Transverse colon (tissue), 4 donors: ENCODE results near the gene SMIM1. TPM values are rescaled to one million over a fixed set of nuclear protein-coding genes. Genes with fewer than 3 reads are reported as not detected.

ENCODE experiments used
- DNase-seq: peaks from one replicate; pipeline ENCODE4 v3.0.0-alpha.2; 2019
- H3K27ac ChIP-seq, 4 donors: fragments of 200-600 bp; sonication (generic); 2 replicates each; pipeline ENCODE4 v1.5.1; 2016 to 2018; ENCODE audit warnings: inconsistent platforms in 4 of 4
- H3K27me3 ChIP-seq: fragments of 200-600 bp; sonication (generic); 2 replicates; pipeline ENCODE4 v1.5.1; 2017; ENCODE audit warnings: inconsistent platforms
- H3K36me3 ChIP-seq, 4 donors: fragments of 200-600 bp; sonication (generic); 2 replicates each; pipeline ENCODE4 v1.5.1; 2017 to 2019; ENCODE audit warnings: inconsistent platforms in 4 of 4
- H3K4me1 ChIP-seq, 4 donors: fragments of 200-600 bp; sonication (generic); 2 replicates each; pipeline ENCODE4 v1.5.1; 2017 to 2020; ENCODE audit warnings: inconsistent platforms in 4 of 4
- H3K4me3 ChIP-seq, 4 donors: fragments of 200-600 bp; sonication (generic); 1 replicate in 1 of 4; 2 replicates in 3 of 4; pipeline versions ENCODE4 v1.5.1 to v1.6.1; 2017 to 2019; ENCODE audit warnings: inconsistent platforms in 4 of 4
- H3K9me3 ChIP-seq, 2 donors: fragments of 200-600 bp; sonication (generic); 2 replicates each; pipeline ENCODE4 v1.5.1; 2017 to 2019; ENCODE audit warnings: inconsistent platforms in 2 of 2
- CTCF ChIP-seq, 5 experiments: fragments of 200-600 bp in 3 of 5; fragments of 450-650 bp in 2 of 5; sonication (generic) in 3 of 5; IDR thresholded peaks; 1 replicate in 2 of 5; 2 replicates in 3 of 5; pipeline ENCODE4 v1.5.1; 2016 to 2017; ENCODE audit warnings: antibody characterized with exemption in 5 of 5, inconsistent platforms in 3 of 5, mild to moderate bottlenecking in 2 of 5, moderate library complexity in 1 of 5
- EP300 ChIP-seq: sonication (generic); formaldehyde crosslinking; IDR thresholded peaks from one replicate; pipeline ENCODE4 v1.6.1; 2017; ENCODE audit warnings: antibody characterized with exemption, low read depth
- POLR2A ChIP-seq: fragments of 450-650 bp; IDR thresholded peaks from one replicate; pipeline ENCODE4 v1.6.1; 2016; ENCODE audit warnings: antibody characterized with exemption, mild to moderate bottlenecking, moderate library complexity
- POLR2AphosphoS5 ChIP-seq, 3 donors: sonication (generic); formaldehyde crosslinking; IDR thresholded peaks; one replicate each; pipeline ENCODE4 v1.6.1; 2016; ENCODE audit warnings: antibody characterized with exemption in 3 of 3
- WGBS, 2 donors: methylation state at CpG; one replicate each; pipeline ENCODE4 v1.1.5; 2018; ENCODE audit warnings: low coverage in 1 of 2; 5-methylcytosine and 5-hydroxymethylcytosine counted together
- in situ Hi-C, 4 donors: fragments of 200-750 bp; cut with MboI; loops; one replicate each; pipeline versions ENCODE4 v1.15.0 to v1.15.1; 2017; ENCODE audit warnings: low sequenced_read_pairs in 3 of 4, low pct_ligation_motif_present in 1 of 4, low pct_unique_long_range_greater_than_20kb in 1 of 4
- intact Hi-C: fragments of 100-400 bp; cut with DNase I; formaldehyde crosslinking; loops from one replicate; pipeline ENCODE4 v1.15.1; 2023; ENCODE audit warnings: low total_unique reads
- total RNA-seq, 4 donors: library from RNA; depleted of rRNA; stranded (reverse); fragments of >200 nt; gene quantifications; one replicate each; pipeline ENCODE4 v1.1.0, GENCODE V29; 2016

Gene SMIM1
- total RNA-seq, 4 donors from 2014 or later, result not detected

GRCh38 chr1:3733094-3733882 lies 39.3 kb upstream of the SMIM1 start:
- WGBS, 2 donors, result 78% methylated on average over 29 of the region's 29 CpGs; no CpG with 5 or more reads in 1 of the 2 donors
- Histone ChIP-seq H3K4me1 (no peaks in the 10 kb centered on the region), H3K36me3 (no peaks in the 10 kb centered on the region), H3K27ac (no peak overlapping the region), H3K9me3 (no peaks in the 10 kb centered on the region), H3K4me3 (no peak overlapping the region), H3K27me3 (peaks cover 18% of the 10 kb centered on the region)
- intact Hi-C loops, result no loop called here
- TF ChIP-seq POLR2AphosphoS5 (IDR thresholded peaks at IDR 0.05) (no peak), EP300 (no peak), POLR2A (no peak), CTCF (IDR thresholded peaks at IDR 0.05) (no peak)
- in situ Hi-C loops, result no loop called here
- no peak for DNase-seq

GRCh38 chr1:3733883-3734589 lies 38.5 kb upstream of the SMIM1 start:
- no peaks in the 10 kb centered on the region for H3K36me3 ChIP-seq
- TF ChIP-seq POLR2A (no peak), POLR2AphosphoS5 (IDR thresholded peaks at IDR 0.05) (no peak), EP300 (no peak), CTCF (IDR thresholded peaks at IDR 0.05) (no peak)
- H3K27ac ChIP-seq, result no peak overlapping the region
- DNase-seq, result no peak
- no peak overlapping the region for H3K4me3 ChIP-seq
- peaks cover 18% of the 10 kb centered on the region for H3K27me3 ChIP-seq
- no peaks in the 10 kb centered on the region for H3K9me3 ChIP-seq
- WGBS, 2 donors, result 60 to 75% methylated on average over 1 to 10 of the region's 17 CpGs
- intact Hi-C loops (no loop called here), in situ Hi-C loops (no loop called here)
- H3K4me1 ChIP-seq, result no peaks in the 10 kb centered on the region

GRCh38 chr1:3734602-3735001 lies 37.9 kb upstream of the SMIM1 start:
- intact Hi-C loops (no loop called here), in situ Hi-C loops (no loop called here)
- no peak for DNase-seq
- H3K4me3 ChIP-seq, result no peak overlapping the region
- WGBS, 2 donors, result 87% methylated on average over 16 of the region's 16 CpGs; no CpG with 5 or more reads in 1 of the 2 donors
- H3K27me3 ChIP-seq, result peaks cover 18% of the 10 kb centered on the region
- no peaks in the 10 kb centered on the region for H3K36me3 ChIP-seq
- no peaks in the 10 kb centered on the region for H3K9me3 ChIP-seq
- no peak for TF ChIP-seq EP300
- no peak for TF ChIP-seq POLR2AphosphoS5 (IDR thresholded peaks at IDR 0.05)
- TF ChIP-seq CTCF (IDR thresholded peaks at IDR 0.05), result no peak
- no peak for TF ChIP-seq POLR2A
- H3K27ac ChIP-seq, result no peak overlapping the region
- no peaks in the 10 kb centered on the region for H3K4me1 ChIP-seq

- Histone ChIP-seq H3K9me3 (no peaks in the 10 kb centered on the region), H3K4me3 (no peak overlapping the region), H3K36me3 (no peaks in the 10 kb centered on the region), H3K27me3 (peaks cover 18% of the 10 kb centered on the region), H3K4me1 (no peaks in the 10 kb centered on the region), H3K27ac (no peak overlapping the region)
- intact Hi-C loops, result no loop called here
- in situ Hi-C loops, result no loop called here
- 85 to 100% methylated on average over 1 to 12 of the region's 12 CpGs for WGBS, 2 donors
- no peak for TF ChIP-seq POLR2A
- TF ChIP-seq EP300, result no peak
- TF ChIP-seq POLR2AphosphoS5 (IDR thresholded peaks at IDR 0.05), result no peak
- no peak for TF ChIP-seq CTCF (IDR thresholded peaks at IDR 0.05)
- DNase-seq, result no peak
These were observed 37.4 kb upstream of the SMIM1 start for GRCh38 chr1:3735027-3735681.
